HepG2 (cell line): ENCODE measurements around the gene CUL7. TPM values are rescaled to one million over a fixed set of nuclear protein-coding genes. Genes with fewer than 3 reads are reported as not detected.

Source experiments
- AGO2 ChIP-seq: fragments of 200-400 bp; formaldehyde crosslinking; optimal IDR thresholded peaks from 2 replicates; pipeline ENCODE3; 2017; ENCODE audit warnings: mild to moderate bottlenecking, low read depth, low read length, moderate library complexity
- BORCS8-MEF2B ChIP-seq: sonication (generic); formaldehyde crosslinking; IDR thresholded peaks from 2 replicates; pipeline ENCODE4 v1.8.0; 2022; ENCODE audit warnings: mild to moderate bottlenecking, missing genetic modification reagents
- DR1 ChIP-seq: sonication (generic); formaldehyde crosslinking; IDR thresholded peaks from 2 replicates; pipeline ENCODE4 v1.8.0; 2021; ENCODE audit warnings: mild to moderate bottlenecking, missing genetic modification reagents, inconsistent platforms
- FOSL1 ChIP-seq: sonication (generic); formaldehyde crosslinking; IDR thresholded peaks from 2 replicates; pipeline ENCODE4 v1.9.0; 2021; ENCODE audit warnings: missing genetic modification reagents, borderline replicate concordance
- MIER3 ChIP-seq: IDR thresholded peaks from 2 replicates; pipeline ENCODE4 v1.6.1; 2016; ENCODE audit warnings: missing compliant biosample characterization, borderline replicate concordance
- MZF1 ChIP-seq: sonication (generic); formaldehyde crosslinking; IDR thresholded peaks from 2 replicates; pipeline ENCODE4 v1.8.1; 2023; ENCODE audit warnings: mild to moderate bottlenecking, missing genetic modification reagents, borderline replicate concordance
- PCBP1 ChIP-seq: fragments of 200-400 bp; formaldehyde crosslinking; IDR thresholded peaks from 2 replicates; pipeline ENCODE4 v1.6.1; 2017; ENCODE audit warnings: mild to moderate bottlenecking, low read depth, low read length, borderline replicate concordance
- SCMH1 ChIP-seq: sonication (generic); formaldehyde crosslinking; IDR thresholded peaks from 2 replicates; pipeline ENCODE4 v1.9.0; 2021; ENCODE audit warnings: missing genetic modification reagents, mild to moderate bottlenecking, borderline replicate concordance
- SRSF1 ChIP-seq: fragments of 200-400 bp; formaldehyde crosslinking; optimal IDR thresholded peaks from 2 replicates; pipeline ENCODE3; 2017; ENCODE audit warnings: mild to moderate bottlenecking, low read depth, low read length, moderate library complexity
- TAF1 ChIP-seq: sonication (generic); formaldehyde crosslinking; IDR thresholded peaks from 2 replicates; pipeline ENCODE4 v1.4.0; 2020; ENCODE audit warnings: missing genetic modification reagents
- TOPORS ChIP-seq: sonication (generic); formaldehyde crosslinking; IDR thresholded peaks from 2 replicates; pipeline ENCODE4 v1.8.0; 2023; ENCODE audit warnings: mild to moderate bottlenecking, missing genetic modification reagents
- XRCC5 ChIP-seq: fragments of 200-400 bp; formaldehyde crosslinking; optimal IDR thresholded peaks from 2 replicates; pipeline ENCODE3; 2017; ENCODE audit warnings: mild to moderate bottlenecking, low read length
- ZFP1 ChIP-seq: IDR thresholded peaks from 2 replicates; pipeline ENCODE4 v1.6.1; 2016
- ZFX ChIP-seq: sonication (generic); formaldehyde crosslinking; IDR thresholded peaks from 2 replicates; pipeline ENCODE4 v1.4.0; 2020; ENCODE audit warnings: mild to moderate bottlenecking, low read depth, missing genetic modification reagents, moderate library complexity
- ZNF343 ChIP-seq: sonication (generic); formaldehyde crosslinking; IDR thresholded peaks from 2 replicates; pipeline ENCODE4 v1.4.0; 2020; ENCODE audit warnings: mild to moderate bottlenecking, missing genetic modification reagents
- ZNF530 ChIP-seq: sonication (generic); formaldehyde crosslinking; IDR thresholded peaks from 2 replicates; pipeline ENCODE4 v1.5.0; 2020; ENCODE audit warnings: low read depth, mild to moderate bottlenecking, missing genetic modification reagents
- ZNF572 ChIP-seq: sonication (generic); formaldehyde crosslinking; IDR thresholded peaks from 2 replicates; pipeline ENCODE4 v1.5.1; 2020; ENCODE audit warnings: mild to moderate bottlenecking, missing genetic modification reagents
- ZNF766 ChIP-seq: sonication (generic); formaldehyde crosslinking; IDR thresholded peaks from 2 replicates; pipeline ENCODE4 v1.5.0; 2020; ENCODE audit warnings: missing genetic modification reagents, borderline replicate concordance
- polyA plus RNA-seq, 8 experiments: library from polyadenylated mRNA; depleted of rRNA in 3 of 8; stranded (reverse) in 7 of 8; unstranded in 1 of 8; fragments of >200 nt; fragmentation: Illumina TruSeq in 4 of 8; extraction: Trizol in 4 of 8; gene quantifications; 2 replicates each; pipeline versions ENCODE4 v1.2.1 to v1.2.3, GENCODE V29; 2011 to 2016; ENCODE audit warnings: low read depth in 4 of 8, missing spikeins in 1 of 8, mixed read lengths in 1 of 8; ENCODE audit not compliant: insufficient read depth in 1 of 8
- total RNA-seq, 5 experiments: library from RNA; depleted of rRNA; stranded (reverse); fragments of >200 nt; fragmentation: Illumina TruSeq; extraction: Trizol; gene quantifications; 2 replicates each; pipeline ENCODE4 v1.2.3, GENCODE V29; 2016; ENCODE audit warnings: low read depth in 1 of 5
- TF ChIP-seq, protein P1 (sequence below): sonication (generic); formaldehyde crosslinking; IDR thresholded peaks from 2 replicates; pipeline ENCODE4 v1.4.0; 2020; ENCODE audit warnings: missing genetic modification reagents
- TF ChIP-seq, protein P2 (sequence below): sonication (generic); formaldehyde crosslinking; conservative IDR thresholded peaks from 2 replicates; pipeline ENCODE4 v1.8.0; 2022; ENCODE audit warnings: missing genetic modification reagents
- TF ChIP-seq, protein P3 (sequence below): sonication (generic); formaldehyde crosslinking; IDR thresholded peaks from 2 replicates; pipeline ENCODE4 v1.8.0; 2022; ENCODE audit warnings: missing genetic modification reagents, low read depth, mild to moderate bottlenecking, borderline replicate concordance
- TF ChIP-seq, protein P4 (sequence below): sonication (generic); formaldehyde crosslinking; IDR thresholded peaks from 2 replicates; pipeline ENCODE4 v1.5.0; 2020; ENCODE audit warnings: mild to moderate bottlenecking, missing genetic modification reagents, borderline replicate concordance

Gene CUL7
- total and polyA plus RNA-seq, 2 of the 13 experiments (the other 11 are each of a cell fraction or from before 2014, with no cell fraction given) = 32.0 to 60.7 TPM

DNA sequence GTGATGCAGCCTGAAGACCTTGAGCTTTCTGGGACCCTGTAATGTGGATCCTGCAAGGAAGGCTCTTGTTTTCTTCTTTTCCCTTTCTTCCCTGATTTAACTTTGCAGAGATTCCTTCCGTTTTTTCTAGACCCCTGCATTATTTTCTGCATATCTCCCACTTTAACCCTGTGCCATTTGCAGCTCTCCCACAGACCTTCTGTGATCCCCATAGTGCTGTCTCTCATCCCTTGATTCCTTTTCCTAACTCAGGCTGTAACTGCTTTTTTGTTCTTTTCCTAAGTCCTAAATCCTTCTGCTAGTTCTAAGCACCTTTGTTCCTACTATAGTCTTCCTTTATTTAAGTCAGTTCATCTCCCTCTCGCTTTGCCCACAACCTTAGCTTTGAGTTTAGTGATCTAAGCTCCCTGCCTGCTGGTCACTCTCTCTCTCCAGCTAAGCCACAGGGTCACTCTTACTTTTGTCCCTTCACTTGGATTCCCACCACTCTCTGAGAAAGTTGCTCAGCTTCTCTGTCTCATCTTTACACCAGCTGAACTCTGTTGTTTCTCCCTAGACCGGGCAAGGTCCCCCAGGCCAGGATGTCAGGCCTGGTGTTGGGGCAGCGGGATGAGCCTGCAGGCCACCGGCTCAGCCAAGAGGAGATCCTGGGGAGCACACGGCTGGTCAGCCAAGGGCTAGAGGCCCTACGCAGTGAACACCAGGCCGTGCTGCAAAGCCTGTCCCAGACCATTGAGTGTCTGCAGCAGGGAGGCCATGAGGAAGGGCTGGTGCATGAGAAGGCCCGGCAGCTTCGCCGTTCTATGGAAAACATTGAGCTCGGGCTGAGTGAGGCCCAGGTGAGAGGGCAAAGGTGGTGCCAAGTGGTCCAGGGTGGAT, 7.3 kb upstream of the CUL7 start (continued):
- TF ChIP-seq, protein P1, sequence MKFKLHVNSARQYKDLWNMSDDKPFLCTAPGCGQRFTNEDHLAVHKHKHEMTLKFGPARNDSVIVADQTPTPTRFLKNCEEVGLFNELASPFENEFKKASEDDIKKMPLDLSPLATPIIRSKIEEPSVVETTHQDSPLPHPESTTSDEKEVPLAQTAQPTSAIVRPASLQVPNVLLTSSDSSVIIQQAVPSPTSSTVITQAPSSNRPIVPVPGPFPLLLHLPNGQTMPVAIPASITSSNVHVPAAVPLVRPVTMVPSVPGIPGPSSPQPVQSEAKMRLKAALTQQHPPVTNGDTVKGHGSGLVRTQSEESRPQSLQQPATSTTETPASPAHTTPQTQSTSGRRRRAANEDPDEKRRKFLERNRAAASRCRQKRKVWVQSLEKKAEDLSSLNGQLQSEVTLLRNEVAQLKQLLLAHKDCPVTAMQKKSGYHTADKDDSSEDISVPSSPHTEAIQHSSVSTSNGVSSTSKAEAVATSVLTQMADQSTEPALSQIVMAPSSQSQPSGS (CRISPR knock-in tag) = no peak
- TF ChIP-seq TOPORS (CRISPR knock-in tag) = peak; percentile 34
- TF ChIP-seq, protein P2, sequence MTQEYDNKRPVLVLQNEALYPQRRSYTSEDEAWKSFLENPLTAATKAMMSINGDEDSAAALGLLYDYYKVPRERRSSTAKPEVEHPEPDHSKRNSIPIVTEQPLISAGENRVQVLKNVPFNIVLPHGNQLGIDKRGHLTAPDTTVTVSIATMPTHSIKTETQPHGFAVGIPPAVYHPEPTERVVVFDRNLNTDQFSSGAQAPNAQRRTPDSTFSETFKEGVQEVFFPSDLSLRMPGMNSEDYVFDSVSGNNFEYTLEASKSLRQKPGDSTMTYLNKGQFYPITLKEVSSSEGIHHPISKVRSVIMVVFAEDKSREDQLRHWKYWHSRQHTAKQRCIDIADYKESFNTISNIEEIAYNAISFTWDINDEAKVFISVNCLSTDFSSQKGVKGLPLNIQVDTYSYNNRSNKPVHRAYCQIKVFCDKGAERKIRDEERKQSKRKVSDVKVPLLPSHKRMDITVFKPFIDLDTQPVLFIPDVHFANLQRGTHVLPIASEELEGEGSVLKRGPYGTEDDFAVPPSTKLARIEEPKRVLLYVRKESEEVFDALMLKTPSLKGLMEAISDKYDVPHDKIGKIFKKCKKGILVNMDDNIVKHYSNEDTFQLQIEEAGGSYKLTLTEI (CRISPR knock-in tag) = no peak
- TF ChIP-seq FOSL1 (CRISPR knock-in tag) = no peak
- TF ChIP-seq ZFP1 (CRISPR knock-in tag) = no peak
- TF ChIP-seq ZNF572 (CRISPR knock-in tag) = no peak
- no peak for TF ChIP-seq SCMH1 (CRISPR knock-in tag)
- no peak for TF ChIP-seq TAF1 (CRISPR knock-in tag)
- TF ChIP-seq PCBP1 = no peak
- peak; percentile 62 for TF ChIP-seq ZFX (CRISPR knock-in tag)
- TF ChIP-seq BORCS8-MEF2B (CRISPR knock-in tag) = peak; percentile 51; the same call in 1 of the 2 replicates
- TF ChIP-seq SRSF1 = no peak
- peak; percentile 20 for TF ChIP-seq AGO2
- peak; percentile 24 for TF ChIP-seq XRCC5
- TF ChIP-seq MZF1 (CRISPR knock-in tag) = no peak
- no peak for TF ChIP-seq DR1 (CRISPR knock-in tag)
- TF ChIP-seq, protein P3, sequence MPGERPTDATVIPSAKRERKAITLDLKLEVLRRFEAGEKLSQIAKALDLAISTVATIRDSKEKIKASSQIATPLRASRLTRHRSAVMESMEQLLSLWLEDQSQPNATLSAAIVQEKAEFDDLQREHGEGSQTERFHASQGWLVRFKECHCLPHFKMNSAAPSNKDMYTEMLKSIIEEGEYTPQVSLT (CRISPR knock-in tag) = no peak
- no peak for TF ChIP-seq ZNF530 (CRISPR knock-in tag)
- TF ChIP-seq ZNF766 (CRISPR knock-in tag) = no peak
- no peak for TF ChIP-seq ZNF343 (CRISPR knock-in tag)
- TF ChIP-seq MIER3 (CRISPR knock-in tag) = no peak
- TF ChIP-seq, protein P4, sequence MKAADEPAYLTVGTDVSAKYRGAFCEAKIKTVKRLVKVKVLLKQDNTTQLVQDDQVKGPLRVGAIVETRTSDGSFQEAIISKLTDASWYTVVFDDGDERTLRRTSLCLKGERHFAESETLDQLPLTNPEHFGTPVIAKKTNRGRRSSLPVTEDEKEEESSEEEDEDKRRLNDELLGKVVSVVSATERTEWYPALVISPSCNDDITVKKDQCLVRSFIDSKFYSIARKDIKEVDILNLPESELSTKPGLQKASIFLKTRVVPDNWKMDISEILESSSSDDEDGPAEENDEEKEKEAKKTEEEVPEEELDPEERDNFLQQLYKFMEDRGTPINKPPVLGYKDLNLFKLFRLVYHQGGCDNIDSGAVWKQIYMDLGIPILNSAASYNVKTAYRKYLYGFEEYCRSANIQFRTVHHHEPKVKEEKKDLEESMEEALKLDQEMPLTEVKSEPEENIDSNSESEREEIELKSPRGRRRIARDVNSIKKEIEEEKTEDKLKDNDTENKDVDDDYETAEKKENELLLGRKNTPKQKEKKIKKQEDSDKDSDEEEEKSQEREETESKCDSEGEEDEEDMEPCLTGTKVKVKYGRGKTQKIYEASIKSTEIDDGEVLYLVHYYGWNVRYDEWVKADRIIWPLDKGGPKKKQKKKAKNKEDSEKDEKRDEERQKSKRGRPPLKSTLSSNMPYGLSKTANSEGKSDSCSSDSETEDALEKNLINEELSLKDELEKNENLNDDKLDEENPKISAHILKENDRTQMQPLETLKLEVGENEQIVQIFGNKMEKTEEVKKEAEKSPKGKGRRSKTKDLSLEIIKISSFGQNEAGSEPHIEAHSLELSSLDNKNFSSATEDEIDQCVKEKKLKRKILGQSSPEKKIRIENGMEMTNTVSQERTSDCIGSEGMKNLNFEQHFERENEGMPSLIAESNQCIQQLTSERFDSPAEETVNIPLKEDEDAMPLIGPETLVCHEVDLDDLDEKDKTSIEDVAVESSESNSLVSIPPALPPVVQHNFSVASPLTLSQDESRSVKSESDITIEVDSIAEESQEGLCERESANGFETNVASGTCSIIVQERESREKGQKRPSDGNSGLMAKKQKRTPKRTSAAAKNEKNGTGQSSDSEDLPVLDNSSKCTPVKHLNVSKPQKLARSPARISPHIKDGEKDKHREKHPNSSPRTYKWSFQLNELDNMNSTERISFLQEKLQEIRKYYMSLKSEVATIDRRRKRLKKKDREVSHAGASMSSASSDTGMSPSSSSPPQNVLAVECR (CRISPR knock-in tag) = no peak
